Epithelial cell of esophagus (primary cell): Measurements from ENCODE around the gene EVI5.

ENCODE experiments used
- DNase-seq: peaks from one replicate; pipeline ENCODE4 v3.0.0; 2010; ENCODE audit warnings: low read depth
- H3K4me3 ChIP-seq: 2 replicates; pipeline ENCODE4 v1.5.1; 2011; ENCODE audit warnings: mild to moderate bottlenecking, low read length, control low read depth
- TF ChIP-seq, protein P1 (sequence below): IDR thresholded peaks from 2 replicates; pipeline ENCODE4 v1.5.1; 2011; ENCODE audit warnings: low read depth, mild to moderate bottlenecking, low read length, control low read depth, inconsistent platforms; ENCODE audit not compliant: insufficient read depth; ENCODE audit errors: missing control alignments

Gene EVI5

DNA sequence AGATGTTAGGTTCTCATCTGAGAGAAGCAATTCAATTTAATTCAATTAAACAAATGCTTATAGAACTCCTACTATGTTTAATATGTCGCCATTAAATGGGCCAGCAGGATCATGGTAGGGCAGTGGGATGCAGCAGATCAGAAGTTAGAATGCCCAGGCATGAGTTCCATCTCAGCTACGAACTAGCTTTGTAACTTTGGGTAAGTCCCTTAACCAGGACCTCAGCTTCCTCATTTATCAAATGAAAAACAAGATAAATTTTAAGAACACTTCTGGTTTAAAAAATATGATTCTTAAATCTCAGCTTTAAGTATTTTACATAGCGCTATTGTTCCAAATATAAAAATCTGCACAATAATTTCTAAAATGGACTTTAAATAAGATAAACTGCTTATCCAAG is 230.7 kb downstream of the EVI5 start:
- DNase-seq, result no peak
- TF ChIP-seq, protein P1, sequence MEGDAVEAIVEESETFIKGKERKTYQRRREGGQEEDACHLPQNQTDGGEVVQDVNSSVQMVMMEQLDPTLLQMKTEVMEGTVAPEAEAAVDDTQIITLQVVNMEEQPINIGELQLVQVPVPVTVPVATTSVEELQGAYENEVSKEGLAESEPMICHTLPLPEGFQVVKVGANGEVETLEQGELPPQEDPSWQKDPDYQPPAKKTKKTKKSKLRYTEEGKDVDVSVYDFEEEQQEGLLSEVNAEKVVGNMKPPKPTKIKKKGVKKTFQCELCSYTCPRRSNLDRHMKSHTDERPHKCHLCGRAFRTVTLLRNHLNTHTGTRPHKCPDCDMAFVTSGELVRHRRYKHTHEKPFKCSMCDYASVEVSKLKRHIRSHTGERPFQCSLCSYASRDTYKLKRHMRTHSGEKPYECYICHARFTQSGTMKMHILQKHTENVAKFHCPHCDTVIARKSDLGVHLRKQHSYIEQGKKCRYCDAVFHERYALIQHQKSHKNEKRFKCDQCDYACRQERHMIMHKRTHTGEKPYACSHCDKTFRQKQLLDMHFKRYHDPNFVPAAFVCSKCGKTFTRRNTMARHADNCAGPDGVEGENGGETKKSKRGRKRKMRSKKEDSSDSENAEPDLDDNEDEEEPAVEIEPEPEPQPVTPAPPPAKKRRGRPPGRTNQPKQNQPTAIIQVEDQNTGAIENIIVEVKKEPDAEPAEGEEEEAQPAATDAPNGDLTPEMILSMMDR, result no peak
- no peak overlapping the region for H3K4me3 ChIP-seq

DNA sequence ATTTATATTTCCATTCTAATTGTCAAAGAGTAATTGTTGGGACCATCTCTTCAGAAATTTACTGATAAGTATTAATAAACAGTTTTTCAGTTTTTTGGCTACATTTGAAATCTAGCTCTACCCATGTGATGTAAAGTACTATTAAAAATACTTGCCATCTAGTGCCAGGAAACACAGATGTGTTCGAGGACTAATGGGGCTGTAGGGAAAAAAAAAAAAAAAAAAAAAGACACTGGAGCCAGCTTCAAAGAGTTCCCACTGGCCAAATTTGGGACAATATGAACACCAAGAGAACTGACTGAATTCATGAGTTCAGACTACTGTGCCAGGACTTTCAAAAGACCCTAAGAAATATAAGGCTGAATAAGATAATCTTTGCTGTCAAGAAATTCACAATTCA is 233.0 kb downstream of the EVI5 start:
- TF ChIP-seq, protein P1, result no peak
- no peak overlapping the region for H3K4me3 ChIP-seq
- DNase-seq, result no peak

- no peak overlapping the region for H3K4me3 ChIP-seq
- DNase-seq, result no peak
- TF ChIP-seq, protein P1, result no peak
Observed at GRCh38 chr1:92544756-92545165, 240.1 kb downstream of the EVI5 start.

DNA sequence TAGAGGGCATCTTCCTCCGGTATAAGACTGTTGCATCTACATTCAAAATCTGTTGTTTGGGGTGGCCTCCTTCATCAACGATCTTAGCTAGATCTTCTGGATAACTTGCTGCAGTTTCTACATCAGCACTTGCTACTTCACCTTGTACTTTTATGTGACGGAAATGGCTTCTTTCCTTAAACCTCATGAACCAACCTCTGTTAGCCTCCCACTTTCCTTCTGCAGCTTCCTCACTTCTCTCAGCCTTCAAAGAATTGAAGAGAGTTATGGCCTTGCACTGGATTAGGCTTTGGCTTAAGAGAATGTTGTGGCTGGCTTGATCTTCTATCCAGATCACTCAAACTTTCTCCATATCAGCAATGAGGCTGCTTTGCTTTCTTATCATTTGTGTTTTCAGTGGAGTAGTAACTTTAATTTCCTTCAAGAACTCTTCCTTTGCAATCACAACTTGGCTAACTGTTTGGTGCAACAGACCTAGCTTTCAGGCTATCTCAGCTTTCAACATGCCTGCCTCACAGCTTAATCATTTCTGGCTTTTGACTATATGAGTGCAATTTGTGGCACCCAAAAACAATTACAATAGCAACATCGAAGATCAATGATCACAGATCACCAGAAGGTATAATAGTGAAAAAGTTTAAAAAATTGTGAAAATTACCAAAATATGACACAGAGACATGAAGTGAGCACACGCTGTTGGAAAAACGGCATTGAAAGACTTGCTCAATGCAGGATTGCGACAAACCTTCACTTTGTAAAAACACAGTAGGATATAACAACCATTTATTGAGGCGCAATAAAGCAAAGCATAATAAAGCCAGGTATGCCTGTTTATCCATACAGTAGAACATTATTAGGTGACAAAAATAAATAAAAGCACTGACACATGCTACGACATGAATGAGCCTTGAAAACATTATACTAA is 241.5 kb downstream of the EVI5 start:
- no peak overlapping the region for H3K4me3 ChIP-seq
- TF ChIP-seq, protein P1, result no peak
- no peak for DNase-seq

DNA sequence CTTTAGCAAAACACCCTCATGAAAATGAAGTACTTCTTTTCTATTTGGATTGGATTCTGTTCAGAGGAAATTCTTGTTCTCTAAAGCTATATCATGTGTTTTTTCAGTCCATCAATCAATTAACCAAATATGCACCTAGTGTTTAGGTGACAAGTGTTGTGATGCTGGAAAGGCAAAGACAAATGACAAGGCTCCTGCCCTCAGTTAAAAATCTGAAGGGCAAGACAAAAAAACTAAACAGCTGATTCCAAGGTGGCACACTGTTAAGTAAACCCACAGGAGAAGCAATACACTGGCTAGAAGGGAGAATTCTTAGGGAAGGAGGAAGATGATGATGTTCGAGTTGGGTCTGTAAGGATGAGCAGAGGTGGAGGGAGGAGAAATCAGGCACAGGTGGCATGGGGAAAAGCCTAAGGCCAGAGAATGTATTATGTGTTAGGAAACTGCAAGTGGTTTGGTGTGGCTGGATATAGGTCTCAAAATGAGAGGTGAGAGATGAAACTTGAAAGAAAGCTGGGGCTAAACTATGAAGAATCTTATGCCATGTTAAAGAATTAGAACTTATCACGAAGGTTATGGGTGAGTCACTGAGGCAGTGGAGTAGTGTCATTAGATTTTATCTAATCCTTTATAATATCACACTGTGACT is 246.4 kb downstream of the EVI5 start:
- DNase-seq, result no peak
- no peak overlapping the region for H3K4me3 ChIP-seq
- TF ChIP-seq, protein P1, result no peak

GRCh38 chr1:92538048-92538412 is 246.9 kb downstream of the EVI5 start:
- no peak for DNase-seq
- TF ChIP-seq, protein P1, result no peak
- H3K4me3 ChIP-seq, result no peak overlapping the region
